Nucleus accumbens (tissue), 56 donors: ENCODE measurements around the gene TMEM89.

Experiments used
- DNase-seq, 56 donors: peaks; one replicate each; lab custom pipeline; 2025; lab: John Stamatoyannopoulos, UW

TMEM89 gene

DNA sequence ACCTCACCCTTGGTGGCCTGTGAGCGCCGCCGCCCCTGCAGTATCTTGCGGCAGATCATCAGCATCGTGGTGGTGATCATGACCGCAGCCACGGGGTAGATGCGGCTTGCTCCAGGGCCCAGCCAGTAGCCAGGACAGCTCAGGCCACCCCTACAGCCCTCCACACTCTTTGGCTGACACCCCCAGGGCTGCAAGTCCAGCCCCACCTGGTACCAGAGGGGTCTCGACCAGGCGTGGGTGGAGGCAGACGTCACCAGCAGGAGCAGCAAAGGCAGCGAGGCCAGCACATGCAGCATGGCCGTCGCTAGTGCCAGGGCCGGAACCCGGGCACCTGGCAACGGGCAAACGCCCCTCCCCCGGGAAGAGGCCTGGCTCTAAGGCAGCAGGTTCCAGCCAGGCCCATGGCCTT lies at the start of gene TMEM89:
TSS of gene TMEM89 (minus strand) at position 309 of the 409 bp plus-strand sequence. CDS start at position 296, 13 bp downstream.
- DNase-seq, result no peak

DNA sequence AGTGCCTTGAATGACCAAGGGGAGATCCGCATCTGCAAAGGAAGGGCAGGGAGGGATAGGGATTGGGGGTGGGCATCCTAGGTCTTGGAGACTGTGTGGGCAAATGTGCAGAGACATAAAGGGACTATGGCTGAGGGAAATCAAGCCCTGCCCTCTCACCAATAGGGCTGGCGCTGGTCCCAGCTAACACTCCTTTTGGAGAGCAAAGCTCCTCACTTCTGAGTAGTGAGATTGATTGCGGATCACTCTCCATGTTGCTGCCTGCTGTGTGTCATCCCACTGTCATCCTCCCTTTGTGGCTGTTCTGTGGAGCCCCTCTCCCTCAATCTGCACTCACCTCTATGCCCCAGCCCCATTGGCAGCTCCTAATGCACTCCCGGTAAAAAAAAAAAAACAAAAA lies 43.4 kb upstream of the TMEM89 start:
- DNase-seq, result no peak

- DNase-seq, result no peak
Measured at GRCh38 chr3:48664313-48664644, 42.7 kb upstream of the TMEM89 start.

DNA sequence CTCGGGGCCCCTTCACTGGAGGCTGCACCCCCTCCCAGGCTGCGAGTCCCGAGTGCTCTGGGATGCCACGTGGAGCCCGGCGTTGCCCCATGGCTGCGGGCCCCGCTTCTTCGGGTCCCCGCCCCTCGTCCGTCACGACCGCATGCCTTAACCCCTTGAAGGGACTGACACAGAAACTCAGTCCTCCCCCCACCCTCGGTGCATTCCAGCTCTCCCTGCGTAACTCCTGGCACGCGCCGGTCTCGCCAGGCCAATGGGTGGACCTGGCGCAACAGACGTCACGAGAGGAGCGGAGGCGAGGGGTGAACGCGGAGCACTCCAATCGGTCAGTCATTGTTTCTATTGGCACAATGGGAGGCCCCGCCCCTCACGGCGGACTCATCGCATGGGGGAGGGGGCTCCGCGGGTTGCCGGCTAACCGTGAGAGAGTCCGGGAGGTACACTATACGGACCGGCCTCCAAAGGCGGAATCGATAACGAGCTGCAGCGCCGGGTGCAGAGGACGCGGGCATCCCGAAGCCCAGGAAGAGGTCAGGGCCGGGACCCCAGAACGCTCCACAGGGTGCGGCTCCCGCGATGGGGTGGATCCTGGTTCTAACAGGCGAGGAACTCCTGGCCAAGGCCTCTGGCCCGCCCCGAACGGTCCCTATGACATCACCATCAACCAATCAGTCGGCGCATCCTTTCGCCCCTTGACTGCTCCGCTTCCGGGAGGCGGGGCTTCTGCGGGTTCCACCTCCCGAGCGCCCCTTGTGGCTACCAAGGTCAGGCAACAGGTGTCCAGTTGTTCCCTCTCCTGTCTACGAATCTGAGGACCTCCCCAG lies 42.1 kb upstream of the TMEM89 start:
- peak; percentile 75 to 98 (median 94) for DNase-seq

GRCh38 chr3:48662753-48663488 lies 41.4 kb upstream of the TMEM89 start, which contains the start of gene CELSR3:
Gene CELSR3, minus strand, starts transcription at chr3:48662886. Its CDS starts 252 bp downstream, at chr3:48662634.
- DNase-seq, result peak in 55 of 56 donors; percentile 8 to 93 (median 75)

DNA sequence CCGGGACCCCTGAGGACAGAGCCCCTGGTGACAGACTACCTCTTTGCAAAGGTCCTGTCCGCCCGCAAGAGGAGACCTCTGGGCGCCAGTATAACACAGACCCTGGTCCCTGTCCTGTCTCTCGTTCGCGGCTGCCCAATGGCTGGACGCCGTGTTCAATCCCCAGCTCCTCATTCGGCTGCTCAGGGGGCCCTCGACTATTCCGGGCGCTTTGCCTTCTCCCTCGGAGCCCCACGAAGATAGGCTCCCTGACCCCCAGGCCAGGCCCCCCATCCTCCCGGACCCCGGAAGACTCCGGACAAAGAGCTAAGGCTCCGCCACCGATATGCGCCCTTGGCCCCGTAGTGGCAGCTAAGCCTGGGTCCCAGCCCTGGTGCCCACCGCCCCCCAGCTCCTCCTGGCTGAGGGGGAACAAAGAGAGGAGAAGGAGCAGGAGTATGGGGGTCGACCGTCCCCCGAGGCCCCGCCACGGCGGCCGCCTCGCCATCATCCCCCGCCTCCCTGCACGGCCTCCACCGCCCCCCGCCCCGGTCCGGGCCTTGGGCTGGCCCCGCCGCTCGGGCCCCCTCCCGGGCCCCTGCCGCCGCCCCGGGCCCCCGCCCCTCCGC lies 40.7 kb upstream of the TMEM89 start:
- DNase-seq, result peak in 2 of 56 donors; percentile 14 to 34

DNA sequence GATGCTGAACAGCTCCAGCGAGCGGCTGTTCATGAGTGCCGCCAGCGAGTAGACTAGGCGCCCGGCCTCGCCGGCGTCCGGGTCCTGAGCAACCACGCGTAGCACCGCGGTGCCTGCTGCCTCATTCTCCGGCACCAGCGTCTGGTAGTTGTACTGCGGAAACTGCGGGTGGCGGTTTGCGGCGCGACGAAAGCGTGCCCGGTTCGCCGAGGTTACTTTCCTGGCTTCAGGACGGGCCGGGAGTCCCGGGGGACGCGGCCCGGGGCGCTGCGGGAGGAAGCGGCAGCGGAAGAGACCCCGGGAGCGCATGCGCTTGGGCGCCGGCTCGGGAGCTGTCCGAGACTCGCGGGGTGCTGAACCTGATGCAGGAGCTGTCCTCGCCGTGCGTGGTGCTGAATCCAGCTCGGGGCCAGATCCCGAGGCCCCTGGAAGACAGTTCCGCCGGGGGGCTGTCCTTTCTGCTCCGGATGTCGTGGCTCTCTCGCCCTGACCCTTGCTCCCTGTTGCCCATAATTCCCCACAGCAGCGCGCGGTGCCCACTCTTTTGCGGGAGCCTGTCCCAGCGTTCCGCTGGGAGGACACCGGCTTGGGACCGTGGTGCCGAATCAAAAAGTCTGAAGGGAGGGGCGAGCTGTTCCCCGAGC lies 40.1 kb upstream of the TMEM89 start:
- peak in 50 of 56 donors; percentile 10 to 80 (median 46) for DNase-seq

GRCh38 chr3:48660800-48661400 lies 39.3 kb upstream of the TMEM89 start:
- DNase-seq, result no peak

GRCh38 chr3:48656841-48657281 lies 35.3 kb upstream of the TMEM89 start:
- DNase-seq, result no peak

- DNase-seq, result peak in 36 of 56 donors; percentile 4 to 70 (median 22)
Measured at GRCh38 chr3:48656061-48656840, 34.7 kb upstream of the TMEM89 start.

GRCh38 chr3:48655606-48656005 lies 34.0 kb upstream of the TMEM89 start:
- no peak for DNase-seq

GRCh38 chr3:48655063-48655462 lies 33.5 kb upstream of the TMEM89 start:
- DNase-seq, result no peak

DNA sequence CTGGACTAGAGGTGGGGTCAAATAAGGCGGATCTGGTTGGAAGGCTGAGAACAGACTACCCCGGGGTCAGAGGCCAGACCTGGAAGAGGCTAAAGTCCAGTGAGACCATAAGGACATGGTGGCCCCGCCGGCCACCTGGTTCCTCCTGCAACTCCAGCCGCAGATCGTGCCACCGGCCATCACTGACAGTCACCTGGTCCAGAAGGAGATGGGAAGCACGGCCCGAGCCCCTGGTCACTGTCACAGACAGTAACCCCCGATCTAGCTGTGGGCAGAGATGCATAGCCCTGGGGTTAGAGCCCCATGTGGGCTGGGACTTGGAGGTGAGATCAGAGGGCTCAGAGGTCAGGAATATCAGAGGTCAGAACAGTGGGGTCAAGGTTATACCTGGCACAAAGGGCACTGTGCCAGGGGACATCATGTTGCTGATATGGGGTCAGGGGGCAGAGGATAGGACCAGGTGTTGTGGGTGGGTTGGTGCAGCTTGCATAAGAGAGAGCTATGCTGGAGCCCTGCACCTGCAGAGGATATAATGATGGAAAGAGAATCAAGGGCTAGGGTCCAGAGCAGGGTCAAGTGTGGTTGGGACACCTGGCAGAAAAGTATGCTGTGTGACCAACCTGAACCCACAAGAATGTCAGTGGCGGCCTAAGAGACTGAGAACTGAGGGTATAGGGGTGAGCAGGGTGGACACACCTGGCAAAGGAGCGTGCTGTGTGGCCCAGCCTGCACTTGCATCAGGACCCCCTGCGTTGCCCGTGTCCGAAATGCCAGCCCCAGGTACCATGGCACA lies 31.6 kb upstream of the TMEM89 start:
- no peak for DNase-seq

GRCh38 chr3:48651771-48652170 lies 30.2 kb upstream of the TMEM89 start:
- no peak for DNase-seq

- DNase-seq, result no peak
Measured at GRCh38 chr3:48650723-48651122, 29.2 kb upstream of the TMEM89 start.

GRCh38 chr3:48648188-48648850 lies 26.8 kb upstream of the TMEM89 start:
- DNase-seq, result no peak

GRCh38 chr3:48647714-48648113 lies 26.1 kb upstream of the TMEM89 start:
- no peak for DNase-seq
